GM19455 (cell line): ENCODE data around the gene TMEM74B.

Source experiments
- ATAC-seq: cut with Tn5 transposase; IDR thresholded peaks from one replicate; pipeline ENCODE4 v1.9.1; 2021; ENCODE audit not compliant: unreplicated experiment

The TMEM74B gene

GRCh38 chr20:1183153-1183552 is 1.6 kb downstream of the TMEM74B start:
- no peak for ATAC-seq

GRCh38 chr20:1182106-1182505 is 2.7 kb downstream of the TMEM74B start:
- no peak for ATAC-seq

GRCh38 chr20:1180949-1181348 is 3.8 kb downstream of the TMEM74B start:
- no peak for ATAC-seq

- no peak for ATAC-seq
Observed at GRCh38 chr20:1178623-1179022, 6.2 kb downstream of the TMEM74B start.

GRCh38 chr20:1178103-1178502 is 6.7 kb downstream of the TMEM74B start:
- no peak for ATAC-seq

- no peak for ATAC-seq
Observed at GRCh38 chr20:1177680-1178079, 7.1 kb downstream of the TMEM74B start.

- ATAC-seq = no peak
Observed at GRCh38 chr20:1174787-1175186, 10.0 kb downstream of the TMEM74B start.

GRCh38 chr20:1173698-1174097 is 11.1 kb downstream of the TMEM74B start:
- ATAC-seq = no peak

- ATAC-seq = no peak
Observed at GRCh38 chr20:1171461-1172093, 13.2 kb downstream of the TMEM74B start.

- ATAC-seq = no peak
Observed at GRCh38 chr20:1169224-1169623, 15.6 kb downstream of the TMEM74B start.

- no peak for ATAC-seq
Observed at GRCh38 chr20:1166948-1167720, 17.6 kb downstream of the TMEM74B start.

- no peak for ATAC-seq
Observed at GRCh38 chr20:1165941-1166340, 18.8 kb downstream of the TMEM74B start.

- no peak for ATAC-seq
Observed at GRCh38 chr20:1165521-1165920, 19.3 kb downstream of the TMEM74B start.

- no peak for ATAC-seq
Observed at GRCh38 chr20:1164871-1165270, 19.9 kb downstream of the TMEM74B start.

GRCh38 chr20:1163653-1164052 is 21.1 kb downstream of the TMEM74B start:
- ATAC-seq = no peak

- ATAC-seq = no peak
Observed at GRCh38 chr20:1163105-1163504, 21.7 kb downstream of the TMEM74B start.

GRCh38 chr20:1160991-1161390 is 23.8 kb downstream of the TMEM74B start:
- ATAC-seq = no peak

- no peak for ATAC-seq
Observed at GRCh38 chr20:1160496-1160895, 24.3 kb downstream of the TMEM74B start.

GRCh38 chr20:1155342-1155741 is 29.4 kb downstream of the TMEM74B start:
- ATAC-seq = no peak

GRCh38 chr20:1154691-1155090 is 30.1 kb downstream of the TMEM74B start:
- ATAC-seq = no peak

GRCh38 chr20:1154226-1154625 is 30.6 kb downstream of the TMEM74B start:
- no peak for ATAC-seq

GRCh38 chr20:1150968-1151367 is 33.8 kb downstream of the TMEM74B start:
- ATAC-seq = no peak

GRCh38 chr20:1150218-1150617 is 34.6 kb downstream of the TMEM74B start:
- ATAC-seq = no peak
